CD4-positive, alpha-beta T cell treated with Interleukin-2 at 100 ng/mL for 4 hours (primary cell): Measurements from ENCODE around the gene LRRK1.

Experiments used
- DNase-seq: peaks from one replicate; pipeline ENCODE4 v3.0.0-alpha.2; 2020; ENCODE audit warnings: low spot score

Gene LRRK1

DNA sequence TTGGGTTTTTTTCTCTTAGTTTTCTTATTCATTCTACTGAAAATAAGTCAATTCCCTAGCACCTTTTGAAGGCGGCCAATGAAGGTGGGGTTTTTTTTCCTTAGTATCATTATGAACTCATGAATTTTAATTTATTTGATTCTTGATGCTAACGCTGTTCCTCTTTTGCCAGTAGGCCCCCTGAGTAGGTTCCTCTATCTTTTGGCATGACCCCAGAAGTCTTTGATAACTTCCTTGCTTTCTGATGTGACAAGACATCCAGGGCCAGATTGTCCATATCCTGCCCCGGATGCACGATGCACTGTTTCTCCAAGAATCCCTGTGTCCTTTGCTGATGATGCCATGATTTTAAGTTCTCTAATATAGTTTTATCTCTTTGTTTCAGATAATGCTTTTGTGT, 20.6 kb downstream of the LRRK1 start:
- DNase-seq, result no peak

DNA sequence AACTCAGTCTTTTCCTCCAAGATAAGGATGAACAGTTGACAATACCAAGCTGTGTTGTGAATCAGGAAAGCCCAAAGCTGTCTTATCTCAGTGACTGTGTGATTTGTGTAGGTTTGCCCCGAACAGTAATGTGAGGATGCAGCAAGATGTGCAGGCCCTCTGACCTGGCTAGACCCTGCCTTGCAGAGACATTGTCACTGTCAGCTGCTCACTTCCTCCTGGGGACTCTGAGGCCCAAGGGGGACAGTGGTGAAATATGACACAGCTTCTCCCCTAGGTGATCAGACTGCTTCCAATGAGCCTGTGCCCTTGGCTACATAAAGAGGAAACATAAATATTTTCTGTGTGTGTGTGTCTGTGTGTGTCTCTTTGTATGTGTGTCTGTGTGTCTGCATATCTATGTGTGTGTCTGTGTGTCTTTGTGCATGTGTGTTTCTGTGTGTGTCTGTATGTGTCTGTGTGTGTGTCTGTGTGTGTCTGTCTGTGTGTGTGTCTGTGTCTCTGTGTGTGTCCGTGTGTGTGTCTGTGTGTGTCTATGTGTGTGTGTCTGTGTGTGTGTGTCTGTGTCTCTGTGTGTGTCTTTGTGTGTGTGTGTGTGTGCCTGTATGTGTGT, 21.7 kb downstream of the LRRK1 start:
- peak; percentile 8 for DNase-seq

DNA sequence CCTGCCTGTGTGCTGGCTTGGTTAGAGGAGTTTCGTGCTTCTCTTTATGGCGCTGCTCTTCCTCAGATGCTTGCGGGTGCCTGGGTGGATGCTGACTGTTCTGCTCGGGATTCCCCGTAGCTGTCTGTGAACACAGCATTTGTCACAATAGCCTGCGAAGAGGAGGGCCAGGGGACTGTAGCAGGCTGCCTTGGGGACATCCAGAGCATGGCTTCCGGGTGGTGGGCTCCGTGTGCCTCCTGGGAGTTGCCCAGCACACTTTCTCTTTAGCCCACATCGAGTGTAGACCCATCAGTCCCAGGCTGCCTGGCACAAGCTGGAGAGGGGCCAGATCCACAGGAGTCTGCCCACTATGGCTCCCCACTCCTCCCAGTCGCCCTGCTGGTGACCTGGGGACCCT, 22.4 kb downstream of the LRRK1 start:
- DNase-seq, result no peak

DNA sequence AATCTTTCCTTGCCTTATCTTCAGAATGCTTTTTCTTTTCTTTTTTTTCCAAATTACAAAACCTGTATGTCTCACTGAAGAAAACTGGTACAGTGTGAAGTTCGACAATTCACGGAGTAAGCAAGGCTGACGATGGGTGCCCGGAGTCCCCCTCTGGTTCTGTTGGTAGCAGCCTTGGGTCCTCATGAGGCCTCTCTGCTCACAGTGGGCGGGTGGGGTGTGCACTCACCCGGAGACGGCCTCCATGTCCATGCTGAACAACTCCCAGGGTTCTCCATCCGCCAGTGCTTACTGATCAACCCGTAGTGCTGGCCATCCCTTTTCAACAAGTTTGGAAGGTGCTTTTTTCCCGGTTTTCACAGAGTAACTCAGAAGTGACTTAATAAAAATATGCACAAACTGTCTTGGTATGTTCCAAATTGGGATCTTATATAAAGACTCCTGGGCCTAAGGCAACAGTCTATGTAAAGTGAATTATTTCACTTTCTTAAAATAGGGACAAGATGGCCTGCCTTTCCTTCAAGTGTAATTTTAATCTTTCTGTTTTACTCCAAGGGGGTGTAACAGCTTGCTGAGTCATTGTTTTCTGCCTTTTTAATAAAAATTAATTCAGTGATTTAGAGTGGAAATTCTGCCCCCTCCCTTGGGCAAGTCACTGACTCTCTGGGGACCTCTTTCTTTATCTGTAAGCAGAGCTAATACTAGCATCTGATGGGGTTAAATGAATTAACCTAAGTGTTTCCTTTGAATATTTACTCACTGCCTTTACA, 23.7 kb downstream of the LRRK1 start:
- no peak for DNase-seq

DNA sequence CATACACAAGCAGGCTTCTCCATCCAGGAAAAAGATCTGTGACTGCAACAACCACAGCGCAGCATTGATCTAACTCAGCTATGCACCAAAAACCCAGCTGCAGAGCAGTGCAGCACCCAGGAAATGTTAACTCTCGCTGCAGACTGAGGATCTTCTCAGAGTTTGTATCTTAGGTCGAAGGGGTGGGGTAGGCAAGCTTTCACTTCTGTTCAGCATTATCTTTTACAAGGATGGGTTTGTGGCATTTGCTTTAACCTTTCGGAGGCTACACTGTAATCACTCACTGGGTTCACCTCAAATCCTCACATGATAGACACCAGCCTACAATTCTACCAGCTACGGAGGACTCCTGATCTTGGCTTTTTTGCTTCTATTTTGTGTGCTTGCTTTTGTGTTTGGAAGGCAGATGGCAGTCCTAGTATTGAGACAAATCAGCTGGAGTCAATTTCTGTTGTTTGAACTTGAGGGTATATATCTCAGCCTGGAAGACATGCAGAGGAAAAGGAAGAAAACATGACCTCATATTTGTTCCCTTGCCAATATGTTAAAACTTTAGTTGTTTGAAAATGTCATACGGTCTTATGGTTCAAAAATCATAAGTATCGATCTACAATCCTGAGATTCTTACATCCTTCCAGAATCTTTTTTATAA, 25.2 kb downstream of the LRRK1 start:
- DNase-seq, result no peak

DNA sequence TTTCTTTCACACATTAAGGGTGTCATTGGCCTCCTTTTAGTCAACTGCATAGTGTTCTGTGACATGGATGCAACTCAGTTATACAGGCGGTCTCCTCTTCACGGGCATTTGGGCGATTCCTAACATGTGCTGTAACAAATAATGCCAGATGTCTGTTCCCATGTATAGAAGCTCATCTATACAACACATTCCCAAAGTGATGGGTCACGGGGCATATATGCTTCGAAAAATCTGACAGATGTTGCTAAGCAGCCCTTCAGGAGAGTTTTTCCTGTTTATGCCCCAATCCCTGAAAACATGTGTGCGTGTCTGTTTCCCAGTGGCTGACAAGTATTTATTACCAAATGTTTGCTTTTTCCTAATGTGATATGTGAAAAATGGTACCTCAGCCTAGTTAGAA, 25.8 kb downstream of the LRRK1 start:
- DNase-seq, result no peak

DNA sequence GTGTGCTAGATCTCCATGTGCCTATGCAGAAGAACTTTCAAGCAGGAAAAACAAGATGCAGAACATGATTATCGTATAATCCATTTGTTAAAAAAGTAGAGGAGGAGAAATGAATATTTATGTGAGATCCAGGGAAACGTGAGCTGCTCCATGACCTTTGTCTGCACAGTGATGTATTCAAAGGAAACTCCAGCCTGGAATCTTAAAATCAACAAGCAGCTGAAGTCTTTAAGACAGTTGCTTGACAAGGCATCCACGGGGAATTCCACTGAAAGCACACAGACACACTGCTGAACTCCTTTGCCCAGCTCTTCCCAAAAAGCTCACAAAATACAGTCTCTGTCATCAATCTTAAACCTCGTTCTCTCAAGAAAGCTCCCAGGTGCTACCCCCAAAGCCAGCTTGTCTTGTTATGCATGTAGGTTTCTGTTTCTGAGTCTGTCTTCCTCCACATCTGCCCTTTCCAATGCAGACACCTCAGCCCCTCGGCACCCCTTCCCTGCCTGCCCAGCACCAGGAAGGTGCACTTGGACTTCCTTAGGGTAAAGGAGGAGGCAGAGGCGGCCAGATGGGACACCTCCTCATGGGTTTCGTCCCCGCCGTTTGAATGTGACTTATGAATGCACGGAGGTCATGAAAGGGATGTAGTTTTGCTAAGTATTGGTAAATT, 28.7 kb downstream of the LRRK1 start:
- no peak for DNase-seq

DNA sequence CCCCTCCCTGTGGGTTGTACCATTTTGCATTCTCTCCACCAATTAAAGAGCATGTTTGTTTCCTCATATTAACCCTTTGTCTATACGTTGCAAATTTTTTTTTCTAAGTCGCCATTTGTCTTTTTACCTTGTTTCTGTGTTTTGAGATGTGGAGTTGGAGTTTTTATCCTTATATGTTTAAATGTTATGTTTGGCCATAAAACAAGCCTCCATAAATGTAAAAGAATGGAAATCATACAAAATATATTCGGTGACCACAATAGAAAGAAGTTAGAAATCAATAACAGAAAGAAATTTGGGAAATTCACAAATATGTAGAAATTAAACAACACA, 29.2 kb downstream of the LRRK1 start:
- DNase-seq, result no peak

DNA sequence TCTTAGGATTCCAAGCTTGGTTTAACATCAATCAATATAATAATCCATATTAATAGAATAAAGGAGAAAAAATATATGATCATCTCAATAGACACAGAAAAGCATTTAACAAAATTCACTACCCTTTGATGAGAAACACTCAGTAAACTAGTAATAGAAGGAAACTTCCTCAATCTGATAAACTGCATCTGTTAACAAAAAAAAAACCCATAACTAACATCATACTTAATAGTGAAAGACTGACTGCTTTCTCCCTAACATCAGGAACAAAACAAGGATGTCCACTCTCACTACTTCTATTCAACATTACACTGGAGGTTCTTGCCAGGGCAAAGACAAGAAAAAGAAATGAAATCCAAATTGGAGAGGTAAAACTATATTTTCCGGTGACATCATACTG, 30.5 kb downstream of the LRRK1 start:
- DNase-seq, result no peak

DNA sequence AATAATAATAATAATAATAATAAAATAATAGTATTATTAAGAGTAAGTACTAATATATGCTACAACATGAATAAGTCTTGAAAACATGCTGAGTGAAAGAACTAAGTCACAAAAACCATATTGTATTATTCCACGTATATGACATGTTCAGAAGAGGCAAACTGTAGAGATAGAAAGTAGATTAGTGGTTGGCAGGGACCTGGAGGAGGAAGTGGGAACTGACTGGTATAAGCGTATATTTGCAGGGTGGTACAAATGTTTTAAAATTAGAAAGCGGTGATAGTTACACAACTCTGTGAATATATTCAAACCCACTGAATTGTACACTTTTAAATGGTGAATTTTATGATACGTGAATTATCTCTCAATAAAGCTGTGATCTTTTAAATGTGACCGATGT, 32.8 kb downstream of the LRRK1 start:
- DNase-seq, result no peak

DNA sequence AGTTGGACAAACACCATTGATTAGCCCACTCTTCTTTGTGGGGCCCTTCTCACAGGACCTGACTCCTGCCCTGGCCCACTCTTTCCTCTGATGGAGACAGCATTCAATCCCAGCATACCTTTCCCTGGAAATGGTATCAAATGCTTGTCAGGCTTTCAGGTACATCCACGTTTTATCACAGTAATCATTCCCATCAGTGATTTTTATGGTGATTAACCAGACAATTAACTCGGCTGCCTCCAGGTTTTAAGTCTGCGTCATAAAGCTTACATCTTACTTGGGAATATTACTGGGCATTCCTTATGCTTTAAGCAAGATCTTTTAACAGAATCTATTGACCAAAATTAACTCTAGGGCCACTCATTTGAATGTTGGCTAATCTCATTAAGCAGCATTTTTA, 33.4 kb downstream of the LRRK1 start:
- DNase-seq, result no peak

DNA sequence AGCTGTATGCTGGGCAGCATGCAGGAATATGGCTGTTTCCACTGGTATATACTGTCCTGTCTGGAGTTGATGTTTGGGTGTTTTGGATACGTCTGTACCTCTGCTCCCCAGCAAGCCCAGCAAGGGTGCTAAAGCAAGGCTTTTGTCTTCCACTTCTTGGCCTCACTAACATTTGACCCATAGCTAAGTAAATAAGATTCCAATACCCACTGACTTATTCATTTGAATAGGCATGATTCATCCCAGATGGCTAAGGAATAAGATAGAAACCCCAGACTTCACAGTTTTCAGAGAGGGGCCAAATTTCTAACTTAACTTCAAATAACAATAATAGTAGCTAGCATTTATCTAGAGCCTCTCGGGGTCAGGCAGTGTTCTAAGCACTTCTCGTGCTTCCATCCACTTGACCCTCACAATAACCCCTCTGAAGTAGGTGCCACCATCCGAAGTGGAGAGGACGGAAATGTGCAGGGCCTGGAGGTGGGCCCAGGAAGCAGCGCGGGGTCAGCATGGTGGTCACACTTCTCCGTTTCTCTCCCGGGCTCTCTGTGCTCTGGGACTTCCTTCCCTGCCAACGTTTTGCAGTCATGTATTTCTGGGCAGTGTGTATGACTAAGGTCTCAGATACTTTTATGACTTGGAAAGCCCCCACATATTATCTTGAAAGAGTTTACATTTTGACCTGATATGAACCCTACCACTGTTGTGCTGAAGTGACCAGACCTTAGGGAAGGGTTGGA, 39.3 kb downstream of the LRRK1 start:
- DNase-seq, result no peak

DNA sequence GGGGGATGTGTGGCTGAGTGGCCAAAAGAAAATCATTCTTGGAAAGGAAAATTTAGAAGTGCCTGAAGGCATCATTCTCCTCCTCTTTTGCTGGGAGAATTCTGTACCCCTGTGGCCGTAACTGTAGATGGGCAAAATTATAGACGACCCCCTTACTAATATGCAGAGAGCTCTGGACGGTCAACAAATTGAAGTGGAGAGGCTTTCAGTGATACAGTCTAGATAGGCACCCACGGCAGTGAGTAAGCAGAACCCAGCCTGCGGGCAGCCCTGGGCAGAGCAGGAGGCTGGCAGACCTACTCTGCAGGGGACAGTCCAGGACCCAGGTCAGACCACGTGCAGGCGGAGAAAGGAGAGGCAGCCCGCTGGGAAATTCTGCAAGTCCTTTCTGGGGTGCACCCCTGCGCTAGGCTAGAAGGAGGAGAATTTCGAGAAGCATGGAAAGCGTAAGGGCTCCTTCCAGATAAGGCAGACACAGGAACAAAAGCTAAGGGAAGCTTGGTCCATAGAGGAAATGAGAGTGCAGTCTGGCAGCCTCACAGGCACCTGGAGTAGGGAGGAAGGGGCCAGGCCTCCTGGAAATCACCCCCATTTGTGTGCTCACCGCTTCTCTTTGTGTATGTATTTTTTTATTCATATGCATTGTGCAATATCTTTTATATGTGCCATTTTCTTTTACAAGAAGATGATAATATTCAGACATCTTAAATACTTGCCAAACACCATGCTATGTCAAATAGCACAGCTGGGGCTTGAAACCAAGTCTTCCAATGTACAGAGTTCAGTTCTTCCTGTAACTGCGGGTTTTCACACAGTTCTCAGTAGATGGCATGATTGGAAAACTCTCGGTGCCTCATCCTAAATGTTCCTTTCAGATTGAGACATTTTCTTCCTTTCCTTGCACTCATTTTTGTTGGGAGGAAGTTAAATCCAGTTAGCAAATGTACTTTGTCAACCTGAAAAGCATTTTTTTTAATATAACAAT, 40.2 kb downstream of the LRRK1 start:
- no peak for DNase-seq

DNA sequence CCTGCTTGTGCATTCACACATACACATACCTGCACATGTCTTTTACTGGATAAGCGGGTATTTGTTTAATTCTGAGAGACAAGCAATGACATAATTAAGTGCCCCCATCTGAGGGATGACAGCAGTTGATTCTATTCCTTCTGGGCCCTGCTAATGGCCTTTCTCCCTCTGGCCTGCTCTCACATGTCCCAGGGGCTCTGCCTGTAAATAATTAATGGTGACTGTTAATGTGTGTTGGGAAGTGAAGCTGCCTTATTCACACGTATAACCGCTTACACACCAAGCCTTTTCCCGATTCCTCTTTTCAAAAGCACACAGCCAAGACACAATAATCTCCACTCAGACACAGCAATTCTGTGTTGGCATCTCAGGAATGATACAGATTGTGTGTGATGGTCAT, 47.8 kb downstream of the LRRK1 start:
- DNase-seq, result no peak

DNA sequence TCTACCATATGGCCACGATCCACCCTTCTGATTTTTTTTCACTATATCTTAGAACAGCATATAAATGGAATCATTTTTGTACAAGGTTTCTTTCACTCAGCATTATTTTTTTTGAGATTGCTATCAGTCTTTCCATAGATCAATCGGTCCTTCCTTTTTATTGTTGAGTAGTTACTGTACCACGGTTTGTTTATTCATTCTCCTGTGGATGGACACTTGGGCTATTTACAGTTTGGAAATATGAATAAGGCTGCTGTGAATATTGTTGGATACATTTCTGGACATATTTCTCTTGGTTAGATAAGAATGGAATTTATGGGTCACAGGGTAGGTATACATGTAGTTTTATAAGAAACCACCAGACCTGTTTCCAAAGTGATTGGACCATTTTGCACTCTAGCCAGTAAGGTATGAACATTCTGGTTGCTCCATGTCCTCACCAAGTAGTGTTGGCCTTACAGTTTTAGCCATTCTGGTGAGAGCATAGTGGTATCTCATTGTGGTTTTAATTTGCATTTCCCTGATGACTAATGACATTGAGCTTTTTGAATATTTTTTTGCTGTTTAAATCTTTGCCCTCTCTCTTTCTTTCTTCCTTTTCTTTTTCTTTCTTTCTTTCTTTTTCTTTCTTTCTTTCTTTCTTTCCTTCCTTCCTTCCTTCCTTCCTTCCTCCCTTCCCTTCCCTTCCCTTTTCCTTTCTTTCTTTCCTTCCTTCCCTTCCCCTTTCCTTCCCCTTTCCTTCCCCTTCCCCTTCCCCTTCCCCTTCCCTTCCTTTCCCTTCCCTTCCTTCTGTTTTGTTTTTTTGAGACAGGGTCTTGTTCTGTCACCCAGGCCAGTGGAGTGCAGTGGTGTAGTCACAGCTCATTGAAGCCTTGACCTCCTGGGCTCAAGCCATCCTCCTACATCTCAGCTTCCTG, 49.2 kb downstream of the LRRK1 start:
- DNase-seq, result no peak

DNA sequence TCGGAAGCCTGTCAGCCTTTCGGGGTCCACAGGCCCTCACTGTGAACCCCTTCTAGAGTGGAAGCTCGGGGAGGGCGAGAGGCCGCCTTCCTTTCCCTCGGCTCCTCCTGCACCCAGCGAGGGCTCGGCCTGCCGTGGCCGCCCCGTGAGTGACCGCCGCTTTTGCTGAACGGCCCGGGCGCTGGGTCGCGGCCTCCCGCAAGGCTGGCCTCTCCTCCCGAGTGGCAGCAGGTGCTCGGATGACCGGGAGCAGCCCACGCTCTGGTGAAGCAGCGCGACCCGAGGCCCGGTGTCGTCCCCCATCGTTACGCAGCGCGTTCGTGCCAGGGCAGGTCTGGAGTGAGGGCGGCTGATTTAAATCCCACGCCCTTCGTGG, 53.8 kb downstream of the LRRK1 start:
- no peak for DNase-seq

DNA sequence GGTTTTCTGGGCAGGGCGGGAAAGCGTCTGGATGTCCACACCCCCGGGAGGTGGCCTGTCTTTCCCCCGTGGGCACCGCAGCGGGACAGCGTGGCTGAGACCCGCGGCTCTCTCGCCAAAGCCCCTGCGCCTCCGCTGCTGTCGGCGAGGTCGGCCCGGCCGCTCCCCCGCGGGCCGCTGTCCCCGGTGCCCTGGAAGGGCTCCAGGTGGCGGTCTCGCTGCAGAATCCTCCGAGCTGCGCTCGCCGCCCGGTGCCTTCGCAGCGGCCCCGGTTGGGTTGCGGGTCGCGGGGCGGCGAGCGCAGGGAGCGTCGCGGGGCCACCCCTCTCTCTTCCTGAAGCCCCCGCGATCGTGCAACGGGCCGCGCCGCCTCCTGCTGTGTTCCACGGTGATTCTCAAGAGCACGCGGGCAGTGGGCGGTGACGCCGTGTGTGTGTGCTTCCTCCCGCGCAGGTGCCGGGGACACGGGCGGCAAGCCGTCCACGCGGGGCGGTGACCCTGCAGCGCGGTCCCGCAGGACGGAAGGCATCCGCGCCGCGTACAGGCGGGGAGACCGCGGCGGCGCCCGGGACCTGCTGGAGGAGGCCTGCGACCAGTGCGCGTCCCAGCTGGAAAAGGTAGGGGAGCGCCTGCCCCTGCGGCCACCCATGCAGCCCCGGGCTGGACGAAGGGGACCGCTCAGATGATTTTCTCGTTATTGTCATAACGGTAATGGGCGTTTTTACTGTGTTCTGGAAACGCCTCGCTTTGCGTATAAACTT, 54.4 kb downstream of the LRRK1 start:
- DNase-seq, result no peak

DNA sequence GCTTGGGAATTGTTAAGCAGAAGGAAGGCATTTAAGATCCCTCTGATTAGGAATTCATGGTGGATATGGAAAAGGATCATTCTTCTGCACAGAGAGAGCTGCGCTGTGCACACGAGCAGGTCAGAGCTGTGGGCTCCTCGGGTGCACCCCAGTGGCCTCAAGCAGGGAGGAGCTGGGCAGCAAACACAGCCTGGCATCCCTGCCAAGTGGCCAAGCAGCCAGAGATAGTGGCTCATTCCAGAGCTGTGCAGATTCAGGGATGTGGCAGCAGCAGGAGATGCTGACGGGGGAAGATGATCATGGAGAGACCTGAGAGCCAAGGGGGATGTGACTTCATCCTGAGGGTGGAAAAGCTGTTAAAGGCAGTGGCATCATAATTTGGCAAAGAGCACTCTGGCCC, 55.9 kb downstream of the LRRK1 start:
- DNase-seq, result no peak

DNA sequence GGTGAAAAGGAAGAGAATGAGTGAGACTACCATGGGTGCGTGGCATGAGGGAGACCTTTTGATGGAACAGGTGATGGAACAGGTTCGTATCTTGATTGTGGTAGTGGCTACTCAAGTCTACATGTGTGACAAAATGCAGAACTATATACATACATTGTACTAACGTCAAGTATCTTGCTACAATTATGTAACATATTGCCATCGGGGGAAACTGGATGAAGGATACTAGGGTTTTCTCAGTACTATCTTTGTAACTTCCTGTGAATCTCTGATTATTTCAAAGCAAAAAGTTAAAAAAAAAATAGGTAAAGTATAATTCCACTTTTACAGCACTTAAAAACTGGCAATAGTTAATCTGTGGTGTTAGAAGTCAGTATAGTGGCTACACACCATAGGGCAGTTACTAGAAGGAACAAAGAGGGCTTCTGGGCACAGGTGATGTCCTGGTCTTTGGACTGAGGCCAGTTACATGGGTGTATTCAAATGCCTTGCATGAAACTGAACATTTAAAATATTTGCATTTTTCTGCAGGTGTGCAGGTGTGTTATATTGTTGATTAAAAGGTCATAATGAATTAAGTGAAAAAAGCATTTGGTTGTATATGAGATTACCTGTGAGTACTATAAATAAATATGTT, 61.4 kb downstream of the LRRK1 start:
- DNase-seq, result no peak
